NCI-H69 (cell line): ENCODE results near the gene ZNF460.

Source experiments
- DNase-seq: peaks from one replicate; lab custom pipeline; 2025; lab: John Stamatoyannopoulos, UW

The ZNF460 gene

GRCh38 chr19:57280962-57281400 is 696 bp downstream of the ZNF460 start:
- peak; percentile 41 for DNase-seq

- DNase-seq: no peak
These were observed 1.8 kb downstream of the ZNF460 start for GRCh38 chr19:57282011-57282643.

DNA sequence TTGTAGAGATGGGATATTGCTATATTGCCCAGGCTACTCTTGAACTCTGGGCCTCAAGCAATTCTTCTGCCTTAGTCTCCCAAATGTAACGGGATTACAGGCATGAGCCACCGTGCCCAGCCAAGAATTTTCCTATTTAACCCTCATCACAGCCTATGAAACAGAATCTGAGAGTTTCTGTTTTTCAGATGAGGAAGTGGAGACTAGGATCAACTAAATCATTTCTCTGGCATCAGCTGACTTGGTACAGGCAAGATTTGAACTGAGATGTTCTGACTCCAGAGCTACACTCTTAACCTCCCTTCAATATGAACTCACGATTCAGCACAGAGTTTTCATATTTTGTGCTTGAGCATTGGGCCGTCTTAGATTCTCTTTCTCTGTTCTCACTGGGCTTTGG is 8.1 kb downstream of the ZNF460 start:
- no peak for DNase-seq

GRCh38 chr19:57290970-57291369 is 10.7 kb downstream of the ZNF460 start:
- no peak for DNase-seq

DNA sequence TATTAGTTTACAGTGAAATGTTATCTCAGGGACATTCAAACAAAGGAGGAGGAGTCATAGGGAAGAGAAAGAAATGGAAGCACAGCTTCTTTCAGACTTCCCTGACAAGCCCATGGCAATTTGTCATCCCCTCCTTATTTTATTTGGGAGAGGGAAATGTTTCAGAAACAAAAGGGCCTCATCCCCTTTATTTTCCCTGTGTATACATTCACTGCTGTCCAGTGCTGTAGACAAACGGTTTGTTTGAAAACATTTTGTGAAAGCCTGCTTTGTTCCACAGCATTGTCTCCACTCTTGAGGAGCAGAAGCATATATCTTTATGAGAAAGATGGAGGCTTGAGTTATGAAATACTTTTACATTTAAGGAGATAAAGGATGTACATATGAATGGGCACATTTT is 12.3 kb downstream of the ZNF460 start:
- no peak for DNase-seq

DNA sequence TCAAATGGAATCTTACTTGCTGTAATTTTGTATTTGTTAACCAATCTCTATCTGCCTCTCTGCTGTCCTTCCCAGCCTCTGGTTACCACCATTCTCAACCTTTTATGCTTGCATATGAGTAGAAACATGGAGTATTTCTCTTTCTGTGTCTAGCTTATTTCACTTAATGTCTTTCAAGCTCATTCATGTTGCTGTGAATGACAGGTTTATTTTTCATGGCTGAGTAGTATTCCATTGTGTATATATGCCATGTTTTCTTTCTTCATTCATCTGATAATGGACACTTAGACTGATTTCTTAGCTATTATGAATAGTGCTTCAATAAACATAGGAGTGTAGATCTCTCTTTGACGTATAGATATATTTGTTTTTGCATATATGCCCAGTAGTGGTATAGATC is 13.4 kb downstream of the ZNF460 start:
- no peak for DNase-seq

DNA sequence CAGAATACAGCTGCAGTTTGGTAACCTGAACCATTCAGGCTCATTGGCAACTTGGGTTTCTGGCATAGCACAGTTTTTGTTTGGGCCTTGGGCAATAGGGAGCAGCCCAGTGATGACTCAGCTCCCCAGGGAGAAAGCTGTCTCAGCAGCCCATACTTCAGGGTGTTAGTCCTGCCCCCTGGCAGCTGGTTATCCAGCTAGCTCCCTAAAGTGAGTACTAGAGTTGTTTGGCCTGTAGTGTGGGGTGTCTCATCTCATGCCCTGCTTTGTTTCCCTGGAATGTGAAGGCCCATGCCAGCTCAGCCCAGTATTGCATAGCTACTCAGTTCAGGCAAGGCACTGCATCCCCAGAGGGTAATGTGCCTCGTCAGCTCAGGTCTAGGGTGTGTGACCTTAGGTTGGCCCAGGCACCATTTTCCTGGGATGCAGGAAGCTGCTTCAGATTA is 21.8 kb downstream of the ZNF460 start:
- DNase-seq: peak; percentile 61

GRCh38 chr19:57302727-57303401 is 22.6 kb downstream of the ZNF460 start:
- DNase-seq: no peak

GRCh38 chr19:57305056-57305455 is 24.8 kb downstream of the ZNF460 start:
- DNase-seq: no peak

DNA sequence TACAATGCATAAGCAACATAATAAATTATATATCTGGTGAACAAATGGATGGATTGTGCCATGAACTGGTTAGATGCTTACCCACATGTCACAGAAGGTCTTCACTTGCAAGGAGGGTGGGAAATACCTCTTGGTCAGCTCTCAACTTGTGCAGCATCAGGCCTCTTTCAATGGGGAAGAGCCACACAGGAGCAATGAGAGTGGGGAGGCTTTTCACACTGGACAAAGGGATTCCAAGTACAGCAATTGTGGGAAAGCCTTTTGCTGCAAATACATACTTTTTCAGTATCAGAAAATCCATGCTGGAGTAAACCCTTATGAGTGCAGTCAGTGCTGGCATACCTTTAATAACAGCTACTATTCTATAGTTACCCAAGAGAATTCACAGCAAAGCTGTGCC is 28.2 kb downstream of the ZNF460 start:
- no peak for DNase-seq

- DNase-seq: no peak
These were observed 30.5 kb downstream of the ZNF460 start for GRCh38 chr19:57310792-57311191.

DNA sequence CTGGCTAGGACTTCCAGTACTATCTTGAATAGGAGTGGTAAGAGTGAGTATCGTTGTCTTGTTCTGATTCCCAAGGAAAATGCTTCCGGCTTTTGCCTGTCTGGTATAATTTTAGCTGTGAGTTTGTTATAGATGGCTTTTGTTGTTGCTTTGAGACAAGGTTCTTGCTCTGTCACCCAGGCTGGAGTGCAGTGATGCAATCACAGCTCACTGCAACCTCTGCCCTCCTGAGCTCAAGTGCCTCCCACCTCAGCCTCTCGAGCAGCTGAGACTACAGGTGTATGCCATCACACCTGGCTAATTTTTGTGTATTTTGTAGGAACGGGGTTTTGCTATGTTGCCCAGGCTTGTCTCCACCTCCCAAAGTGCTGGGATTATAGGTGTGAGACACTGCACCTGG is 33.9 kb downstream of the ZNF460 start:
- DNase-seq: peak; percentile 38

DNA sequence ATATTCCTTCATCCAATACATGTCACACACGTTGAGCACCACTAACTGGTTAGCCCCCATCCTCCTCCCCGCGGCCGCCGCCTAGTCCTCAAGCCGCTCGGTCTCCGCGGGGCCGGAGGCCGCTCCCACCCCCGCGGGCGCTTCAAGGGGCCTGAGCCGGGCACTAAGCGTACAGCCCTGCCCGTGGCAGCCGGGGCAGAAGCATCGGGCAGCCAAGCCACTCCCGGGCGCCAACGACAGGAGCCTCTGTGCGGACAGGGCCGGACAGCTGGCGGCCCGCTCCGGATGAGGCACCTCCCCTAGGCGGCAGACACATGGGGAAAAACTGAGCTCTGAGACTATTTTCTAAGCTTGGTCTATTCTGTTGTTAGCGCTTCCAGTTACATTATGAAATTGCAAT is 37.2 kb downstream of the ZNF460 start:
- no peak for DNase-seq

DNA sequence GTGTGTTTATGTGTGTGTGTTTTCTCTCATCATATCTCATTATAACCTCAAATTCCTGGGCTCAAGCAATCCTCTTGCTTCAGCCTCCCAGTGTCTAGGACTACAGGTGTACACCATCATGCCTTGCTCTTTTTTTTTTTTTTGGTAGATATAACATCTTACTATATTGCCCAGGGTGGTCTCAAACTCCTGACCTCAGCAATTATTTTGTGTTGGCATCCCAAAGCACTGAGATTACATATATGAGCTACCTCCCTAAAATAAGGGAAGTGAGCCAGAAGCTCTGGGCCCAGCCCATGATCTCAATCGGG is 39.5 kb downstream of the ZNF460 start:
- DNase-seq: peak; percentile 30

DNA sequence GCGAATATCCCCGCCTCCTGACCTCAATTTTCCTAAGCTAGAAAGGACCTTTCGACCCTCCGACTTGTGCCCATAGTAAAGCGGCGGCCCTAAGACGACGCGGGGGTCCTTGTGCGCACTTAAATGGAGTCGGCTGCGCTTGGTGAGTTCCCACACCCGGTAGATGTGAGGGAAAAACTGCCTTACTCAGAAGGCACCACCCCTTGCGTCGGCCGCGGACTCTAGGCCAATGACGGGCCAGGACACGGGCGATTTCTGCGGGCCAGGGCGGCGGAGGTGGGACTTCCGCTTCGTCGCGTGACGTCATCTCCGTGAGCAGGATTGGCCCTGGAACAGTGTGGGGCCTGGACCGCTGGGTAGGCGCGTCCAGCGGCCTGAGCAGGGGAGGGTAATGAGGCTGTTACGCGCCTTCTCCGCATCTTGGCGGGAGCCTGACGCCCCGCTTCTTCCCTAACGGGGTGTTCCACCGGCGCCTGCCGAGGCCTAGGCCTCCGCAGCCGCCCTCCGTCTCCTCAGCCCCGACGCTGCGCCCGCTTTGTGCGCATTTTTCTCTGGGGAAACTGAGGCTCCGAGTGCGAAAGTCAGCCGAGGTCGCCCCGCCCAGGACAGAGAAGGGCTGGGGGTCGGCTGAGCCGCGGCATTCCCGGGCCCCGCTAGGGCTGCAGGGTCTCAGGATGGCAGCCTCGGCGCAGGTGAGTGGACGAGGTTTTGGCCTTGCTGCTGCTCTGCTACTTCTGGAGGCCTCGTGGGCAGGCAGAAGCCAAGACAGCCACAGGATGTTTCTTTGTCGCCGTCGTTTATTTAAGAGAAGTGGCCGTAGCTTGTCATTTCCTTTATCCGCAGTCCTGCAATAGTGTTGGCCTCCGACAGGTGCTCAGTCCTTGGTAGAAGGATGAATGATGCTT is 40.1 kb downstream of the ZNF460 start, which contains the start of gene ZNF543:
TSS of gene ZNF543 (plus strand) at position 293 of the 905 bp plus-strand sequence. CDS start at position 675, 382 bp downstream.
- DNase-seq: peak; percentile 99

GRCh38 chr19:57321116-57321515 is 40.8 kb downstream of the ZNF460 start:
- DNase-seq: peak; percentile 41

DNA sequence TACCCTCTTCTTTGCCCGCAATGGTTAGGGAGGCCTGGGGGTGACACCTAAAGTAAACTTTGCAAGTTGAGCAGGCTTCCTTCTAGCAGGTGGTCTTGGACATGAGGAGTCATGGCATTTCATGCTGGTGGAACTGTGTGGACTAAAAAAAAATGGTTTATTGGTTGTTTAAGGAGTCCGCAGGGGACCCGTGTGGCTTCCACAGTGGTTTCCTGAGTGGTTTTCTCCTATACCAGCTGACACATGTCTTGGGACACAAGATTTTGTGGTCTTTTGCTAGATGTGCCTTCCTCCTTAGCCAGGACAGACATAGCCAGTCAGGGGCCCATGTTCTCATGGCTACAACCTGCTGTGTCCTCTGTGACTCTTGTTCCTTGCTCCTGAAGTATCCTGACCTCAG is 41.5 kb downstream of the ZNF460 start:
- no peak for DNase-seq

DNA sequence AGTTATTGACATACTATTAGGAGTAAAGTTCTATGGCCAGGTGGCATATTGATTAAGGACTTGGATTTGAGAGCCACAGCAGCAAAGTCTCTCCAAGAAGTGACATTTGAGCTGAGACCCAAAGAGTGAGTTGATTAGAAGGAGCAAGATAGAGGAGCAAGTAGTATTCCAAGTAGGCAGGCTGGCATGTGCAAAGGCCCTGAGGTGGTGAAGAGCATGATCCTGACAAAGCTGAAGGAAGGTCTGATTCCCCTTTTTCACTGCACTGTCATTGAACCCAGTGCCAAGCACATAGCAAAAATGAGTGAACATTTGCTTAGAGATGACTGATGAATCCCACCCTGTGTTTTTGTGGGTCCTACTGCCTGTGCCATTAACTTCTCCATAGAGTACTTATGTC is 44.7 kb downstream of the ZNF460 start:
- DNase-seq: no peak

DNA sequence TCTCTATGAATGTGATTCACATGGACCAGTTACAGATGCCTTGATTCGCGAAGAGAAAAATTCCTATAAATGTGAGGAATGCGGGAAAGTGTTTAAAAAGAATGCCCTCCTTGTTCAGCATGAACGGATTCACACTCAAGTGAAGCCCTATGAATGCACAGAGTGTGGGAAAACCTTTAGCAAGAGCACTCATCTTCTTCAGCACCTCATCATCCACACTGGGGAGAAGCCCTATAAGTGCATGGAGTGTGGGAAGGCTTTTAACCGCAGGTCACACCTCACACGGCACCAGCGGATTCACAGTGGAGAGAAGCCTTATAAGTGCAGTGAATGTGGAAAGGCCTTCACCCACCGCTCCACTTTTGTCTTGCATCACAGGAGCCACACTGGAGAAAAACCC is 47.7 kb downstream of the ZNF460 start:
- DNase-seq: no peak

- peak; percentile 11 for DNase-seq
These were observed 53.9 kb downstream of the ZNF460 start for GRCh38 chr19:57334191-57334590.

GRCh38 chr19:57338877-57339276 is 58.6 kb downstream of the ZNF460 start:
- no peak for DNase-seq

- DNase-seq: no peak
These were observed 62.3 kb downstream of the ZNF460 start for GRCh38 chr19:57342582-57342981.
